ENCODE data around the gene TBX6. TPM values are rescaled to one million over a fixed set of nuclear protein-coding genes. Genes with fewer than 3 reads are reported as not detected.
A peak's percentile ranks its signal among the peaks of the same experiment; 100 is the strongest.
"Not testable (repeated sequence)": the region's sequence is repeated elsewhere in the genome, so short reads cannot be mapped to it uniquely, and the experiment has no call there.

TBX6 gene, protein sequence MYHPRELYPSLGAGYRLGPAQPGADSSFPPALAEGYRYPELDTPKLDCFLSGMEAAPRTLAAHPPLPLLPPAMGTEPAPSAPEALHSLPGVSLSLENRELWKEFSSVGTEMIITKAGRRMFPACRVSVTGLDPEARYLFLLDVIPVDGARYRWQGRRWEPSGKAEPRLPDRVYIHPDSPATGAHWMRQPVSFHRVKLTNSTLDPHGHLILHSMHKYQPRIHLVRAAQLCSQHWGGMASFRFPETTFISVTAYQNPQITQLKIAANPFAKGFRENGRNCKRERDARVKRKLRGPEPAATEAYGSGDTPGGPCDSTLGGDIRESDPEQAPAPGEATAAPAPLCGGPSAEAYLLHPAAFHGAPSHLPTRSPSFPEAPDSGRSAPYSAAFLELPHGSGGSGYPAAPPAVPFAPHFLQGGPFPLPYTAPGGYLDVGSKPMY
- polyA plus RNA-seq (ENCODE audit: insufficient read length): 1.1 TPM
- long read RNA-seq, donor 1: 0 reads
- long read RNA-seq, donor 2: 0 reads
- long read RNA-seq, donor 3: 0 reads
- long read RNA-seq, donor 4: 0 reads
- long read RNA-seq, donor 5: 0 reads
- long read RNA-seq, donor 6: 0 reads
- long read RNA-seq, donor 7, partial matches to known transcripts: 0 of 2 reads
- long read RNA-seq, donor 7, other reads (novel, unspliced or antisense): 0 of 2 reads
- long read RNA-seq, donor 8: 0 reads

GRCh38 chr16:30091474-30092372, at the start of gene TBX6:
Gene TBX6, minus strand, starts transcription at chr16:30091924. Its CDS starts 731 bp downstream, at chr16:30091193.
- peak; percentile 89 for DNase-seq

DNA sequence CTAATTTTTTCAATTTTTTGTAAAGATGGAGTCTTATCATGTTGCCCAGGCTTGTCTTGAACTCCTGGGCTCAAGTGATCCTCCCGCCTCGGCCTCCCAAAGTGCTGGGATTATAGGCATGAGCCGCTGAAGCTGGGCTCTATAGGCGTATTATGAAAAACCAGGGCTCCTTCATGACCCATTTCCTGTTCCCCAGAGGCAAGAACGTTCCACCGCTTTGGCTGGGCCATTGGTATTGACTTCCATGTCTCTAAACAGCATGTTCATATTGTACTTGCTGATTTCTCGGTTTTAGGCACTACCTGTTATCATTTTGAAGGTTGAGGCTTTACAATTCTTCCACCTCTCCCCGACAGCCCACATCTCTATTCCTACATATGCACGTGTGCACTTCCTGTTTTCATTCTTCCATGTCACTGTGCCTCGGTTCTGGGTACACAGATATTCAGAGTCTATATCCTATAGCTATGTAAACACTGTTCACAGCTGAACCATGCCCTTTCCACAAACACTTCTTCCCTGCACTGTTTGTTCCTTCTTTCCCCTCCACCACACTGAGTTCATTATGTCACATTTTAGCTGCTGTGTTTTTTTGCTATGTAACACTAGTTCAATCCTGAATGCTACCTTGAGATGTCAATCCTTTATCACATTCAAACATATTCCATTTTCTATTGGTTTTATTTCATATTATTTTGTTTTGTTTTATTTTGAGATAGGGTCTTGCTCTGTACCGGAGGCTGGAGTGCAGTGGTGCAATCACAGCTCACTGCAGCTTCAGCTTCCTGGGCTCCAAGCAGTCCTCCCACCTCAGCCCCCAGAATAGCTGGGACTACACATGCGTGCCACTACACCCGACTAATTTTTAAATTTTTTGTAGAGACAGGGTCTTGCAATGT, 48.1 kb upstream of the TBX6 start:
- no peak for DNase-seq

GRCh38 chr16:30137897-30138296, 46.2 kb upstream of the TBX6 start:
- no peak for DNase-seq

- DNase-seq: no peak
Measured at GRCh38 chr16:30136971-30137605, 45.4 kb upstream of the TBX6 start.

DNA sequence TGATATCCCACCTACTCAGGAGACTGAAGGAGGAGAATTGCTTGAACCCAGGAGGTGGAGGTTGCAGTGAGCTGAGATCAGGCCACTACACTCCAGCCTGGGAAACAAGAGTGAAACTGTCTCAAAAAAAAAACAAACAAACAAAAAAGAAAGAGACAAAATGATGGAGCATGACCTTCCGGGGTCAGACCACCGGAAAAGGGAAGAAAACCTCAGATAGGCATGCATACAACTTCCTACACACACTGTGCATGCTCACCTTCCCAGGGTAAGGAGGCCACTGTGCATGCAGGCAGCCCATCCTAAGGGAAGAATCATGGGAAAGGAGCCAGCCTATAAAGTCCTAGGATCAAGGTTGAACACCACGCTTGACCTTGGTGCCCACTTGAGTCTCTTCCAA, 40.9 kb upstream of the TBX6 start:
- DNase-seq: no peak

- peak; percentile 63 for DNase-seq
Measured at GRCh38 chr16:30131869-30132475, 40.2 kb upstream of the TBX6 start.

DNA sequence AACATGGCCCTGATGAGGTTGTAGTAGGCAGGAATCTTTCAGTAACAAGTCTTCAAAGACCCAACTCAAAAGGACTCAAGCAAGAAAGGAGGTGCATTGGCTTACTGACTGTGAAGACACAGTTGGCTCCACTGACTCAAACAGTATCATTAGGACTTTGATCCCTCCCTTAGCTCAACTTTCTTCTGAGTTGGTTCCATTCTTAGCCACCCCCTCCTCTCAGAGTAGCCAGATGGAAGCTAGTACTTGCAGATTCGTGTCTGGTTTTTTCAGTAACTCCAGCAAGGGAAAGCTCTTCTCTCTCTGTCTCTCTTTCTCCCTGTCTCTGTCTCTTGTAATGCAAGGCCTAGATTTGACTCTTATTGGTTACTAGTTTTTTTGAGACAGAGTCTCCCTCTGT, 36.3 kb upstream of the TBX6 start:
- DNase-seq: no peak

DNA sequence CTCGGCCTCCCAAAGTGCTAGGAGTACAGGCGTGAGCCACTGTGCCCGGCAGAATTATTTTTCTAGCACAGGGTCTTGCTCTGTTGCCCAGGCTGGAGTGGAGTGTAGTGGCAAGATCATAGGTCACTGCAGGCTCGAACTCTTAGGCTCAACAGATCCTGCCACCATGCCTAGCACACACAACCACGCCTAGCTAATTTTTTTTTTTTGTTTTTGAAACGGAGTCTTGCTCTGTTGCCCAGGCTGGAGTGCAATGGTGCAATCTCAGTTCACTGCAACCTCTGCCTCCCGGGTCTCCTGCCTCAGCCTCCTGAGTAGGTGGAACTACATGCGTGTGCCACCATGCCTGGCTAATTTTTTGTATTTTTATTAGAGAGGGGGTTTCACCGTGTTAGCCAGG, 34.0 kb upstream of the TBX6 start:
- DNase-seq: not testable (repeated sequence)

DNA sequence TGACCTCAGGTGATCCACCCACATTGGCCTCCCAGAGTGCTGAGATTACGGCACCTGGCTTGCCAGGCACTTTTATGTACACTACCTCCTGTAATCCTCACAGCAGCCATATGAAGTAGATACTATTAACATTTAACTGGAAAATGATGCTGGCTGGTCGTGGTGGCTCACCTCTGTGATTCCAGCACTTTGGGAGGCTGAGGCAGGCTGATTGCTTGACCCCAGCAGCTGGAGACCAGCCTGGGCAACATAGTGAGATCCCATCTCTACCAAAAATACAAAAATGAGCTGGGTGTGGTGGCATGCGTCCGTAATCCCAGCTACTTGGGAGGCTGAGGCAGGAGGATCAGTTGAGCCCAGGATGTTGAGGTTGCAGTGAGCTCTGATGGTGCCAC, 33.3 kb upstream of the TBX6 start:
- no peak for DNase-seq

DNA sequence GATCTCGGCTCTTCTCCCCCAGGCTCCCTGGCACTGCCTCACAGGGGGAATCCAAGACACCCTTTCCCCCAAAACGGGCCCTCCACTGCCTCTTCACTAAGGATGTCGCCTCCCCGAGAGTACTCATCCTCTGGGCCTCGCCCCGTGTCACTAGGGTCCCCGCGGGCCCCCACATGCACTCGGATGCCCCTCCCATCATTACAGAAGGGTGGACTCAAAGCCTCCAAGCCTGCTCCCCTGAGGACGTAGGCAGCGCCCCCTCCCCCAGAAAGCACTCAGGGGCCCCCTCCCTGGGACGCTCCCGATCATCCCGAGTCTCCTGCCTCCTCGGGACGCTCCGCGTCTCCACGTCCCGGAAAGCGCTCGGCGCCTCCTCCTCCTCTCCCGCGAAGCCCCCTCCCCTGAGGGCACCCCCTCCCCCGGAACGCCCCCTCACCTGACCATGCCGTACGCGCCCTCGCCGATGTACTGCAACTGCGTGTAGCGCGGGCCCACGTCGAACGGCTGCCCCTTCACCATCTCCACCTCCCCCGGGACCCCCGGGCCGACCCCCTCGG, 31.0 kb upstream of the TBX6 start:
- DNase-seq: no peak

- no peak for DNase-seq
Measured at GRCh38 chr16:30121741-30122571, 30.2 kb upstream of the TBX6 start.

DNA sequence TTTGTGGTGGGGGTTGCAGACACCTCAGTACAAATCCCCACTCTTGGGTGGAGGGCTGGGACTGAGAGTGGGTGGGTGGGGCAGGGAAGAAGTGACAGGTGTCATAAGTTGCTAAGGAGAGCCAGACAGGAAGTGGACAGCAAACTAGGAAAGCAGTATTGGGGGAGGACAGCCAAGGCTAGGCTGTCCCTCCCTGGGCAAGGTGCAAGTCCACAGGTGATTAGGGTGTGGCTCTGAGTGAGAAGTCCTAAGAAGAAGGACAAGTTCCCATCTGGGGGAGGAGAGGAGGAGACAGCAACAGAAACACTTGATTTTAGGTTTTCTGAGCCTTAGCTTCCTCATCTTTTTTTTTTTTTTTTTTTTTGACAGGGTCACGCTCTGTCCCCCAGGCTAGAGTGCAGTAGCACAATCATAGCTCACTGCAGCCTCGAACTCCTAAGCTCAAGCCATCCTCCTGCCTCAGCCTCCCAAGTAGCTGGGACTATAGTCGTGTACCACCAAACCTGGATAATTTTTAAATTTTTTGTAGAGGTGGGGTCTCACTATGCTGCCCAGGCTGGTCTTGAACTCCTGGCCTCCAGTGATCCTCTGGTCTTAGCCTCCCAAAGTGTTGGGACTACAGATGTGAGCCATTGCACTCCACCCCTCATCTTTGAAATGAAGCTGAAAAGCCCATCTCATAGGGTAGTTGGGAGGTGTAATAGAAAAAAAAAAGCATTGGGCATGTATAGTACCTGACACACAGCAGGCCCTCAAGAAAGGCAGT, 28.8 kb upstream of the TBX6 start:
- DNase-seq: no peak

- DNase-seq: no peak
Measured at GRCh38 chr16:30119428-30119827, 27.7 kb upstream of the TBX6 start.

DNA sequence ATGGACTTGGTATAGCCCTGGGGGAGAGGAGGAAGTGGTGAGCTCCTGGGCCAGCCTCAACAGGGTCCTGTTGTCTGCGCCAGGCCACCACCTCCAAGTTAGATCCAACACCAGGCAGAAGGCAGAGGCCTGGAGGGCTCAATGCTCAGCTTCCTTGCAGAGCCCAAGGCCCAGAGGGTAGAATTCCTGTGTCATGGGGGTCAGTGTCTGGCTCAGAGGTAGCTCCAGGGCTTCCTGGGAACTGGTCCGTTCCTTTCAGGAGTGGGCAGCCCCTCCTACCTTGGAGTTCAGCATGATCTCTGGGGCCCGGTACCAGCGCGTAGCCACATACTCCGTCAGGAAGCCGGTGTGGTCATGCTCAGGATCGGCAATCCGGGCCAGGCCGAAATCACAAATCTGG, 26.0 kb upstream of the TBX6 start:
- no peak for DNase-seq

- DNase-seq: no peak
Measured at GRCh38 chr16:30116291-30117207, 24.8 kb upstream of the TBX6 start.

DNA sequence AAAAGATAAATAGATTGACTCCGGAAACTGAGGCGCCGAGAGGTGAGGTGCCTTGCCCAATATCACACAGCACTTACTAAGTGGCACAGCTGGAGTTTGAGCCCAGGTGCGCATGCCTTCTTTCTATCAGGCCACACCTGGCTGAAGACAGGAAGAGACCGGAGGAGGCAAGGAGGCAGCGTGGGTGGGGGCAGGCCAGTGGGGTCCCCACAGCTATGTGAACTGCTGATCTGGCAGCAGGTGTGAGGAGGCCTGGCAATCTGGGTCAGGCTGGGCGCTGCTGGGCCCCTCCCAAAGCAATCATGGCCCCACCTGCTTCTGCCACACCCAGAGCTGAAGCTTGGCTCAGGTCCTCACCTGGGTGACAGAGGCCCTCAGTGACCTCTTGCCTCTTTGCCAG, 23.5 kb upstream of the TBX6 start:
- no peak for DNase-seq

GRCh38 chr16:30114833-30115232, 23.1 kb upstream of the TBX6 start:
- DNase-seq: not testable (repeated sequence)
